H1 (cell line): ENCODE results near the gene FHIT. TPM values are rescaled to one million over a fixed set of nuclear protein-coding genes. Genes with fewer than 3 reads are reported as not detected.

Experiments
- CTCF ChIA-PET: fragments of 300-600 bp; sonication (Branson Sonifier 250); formaldehyde crosslinking; loops from one replicate; lab custom pipeline; 2021; ENCODE audit not compliant: partially characterized antibody; lab: Charles Lee
- POLR2A ChIA-PET: fragments of 300-600 bp; sonication (Branson Sonifier 250); formaldehyde crosslinking; loops from one replicate; lab custom pipeline; 2021; ENCODE audit warnings: inconsistent platforms; ENCODE audit not compliant: partially characterized antibody; lab: Charles Lee
- DNase-seq, 2 experiments: peaks; one replicate each; pipeline versions ENCODE4 v3.0.0 to v3.0.0-alpha.2; 2010 to 2022; ENCODE audit warnings: low spot score in 2 of 2, low read depth in 1 of 2, mixed read lengths in 1 of 2
- FAIRE-seq: peaks from 2 replicates; lab custom pipeline; 2011; peaks lifted over from hg19 to GRCh38; lab: Jason Lieb, UNC
- H2AFZ ChIP-seq: 2 replicates; pipeline ENCODE4 v1.8.1; 2012; ENCODE audit warnings: low read length, inconsistent platforms
- H2AK5ac ChIP-seq: 2 replicates; pipeline ENCODE4 v1.6.1; 2013; ENCODE audit warnings: low read depth, low read length
- H2BK120ac ChIP-seq: replicated peaks from 2 replicates; pipeline ENCODE3; 2013; ENCODE audit warnings: low read depth, low read length, inconsistent platforms
- H2BK12ac ChIP-seq: 2 replicates; pipeline ENCODE4 v1.6.1; 2013; ENCODE audit warnings: low read depth, low read length
- H2BK15ac ChIP-seq: 2 replicates; pipeline ENCODE4 v1.6.1; 2013; ENCODE audit warnings: low read length
- H2BK20ac ChIP-seq: 2 replicates; pipeline ENCODE4 v1.6.1; 2013; ENCODE audit warnings: low read length
- H2BK5ac ChIP-seq: 2 replicates; pipeline ENCODE4 v1.6.1; 2013; ENCODE audit warnings: low read depth, low read length
- H3K14ac ChIP-seq: 2 replicates; pipeline ENCODE4 v1.6.1; 2013; ENCODE audit warnings: inconsistent platforms; ENCODE audit not compliant: insufficient read length
- H3K18ac ChIP-seq: 2 replicates; pipeline ENCODE4 v1.6.1; 2013; ENCODE audit warnings: low read length; ENCODE audit errors: extremely low read depth
- H3K23ac ChIP-seq: 2 replicates; pipeline ENCODE4 v1.6.1; 2013; ENCODE audit warnings: inconsistent platforms; ENCODE audit not compliant: insufficient read length
- H3K23me2 ChIP-seq: 2 replicates; pipeline ENCODE4 v1.6.1; 2013; ENCODE audit warnings: low read depth, low read length
- H3K27ac ChIP-seq: 2 replicates; pipeline ENCODE4 v1.6.1; 2011; ENCODE audit warnings: low read depth, low read length, inconsistent platforms
- H3K27me3 ChIP-seq, 4 experiments: replicated peaks in 1 of 4; 1 replicate in 1 of 4; 2 replicates in 3 of 4; pipeline versions ENCODE4 v1.6.1 to v1.8.1; 2011 to 2013; ENCODE audit warnings: low read length in 3 of 4, mild to moderate bottlenecking in 3 of 4, inconsistent platforms in 2 of 4, mixed read lengths in 2 of 4, moderate library complexity in 1 of 4; ENCODE audit not compliant: control insufficient read depth in 3 of 4, insufficient read depth in 3 of 4; ENCODE audit errors: extremely low read depth in 1 of 4
- H3K36me3 ChIP-seq, 4 experiments: 2 replicates each; pipeline versions ENCODE4 v1.6.1 to v1.8.1; 2011 to 2013; ENCODE audit warnings: mild to moderate bottlenecking in 4 of 4, low read length in 3 of 4, moderate library complexity in 2 of 4, control low read depth in 1 of 4, inconsistent platforms in 1 of 4; ENCODE audit not compliant: insufficient read depth in 4 of 4, control insufficient read depth in 2 of 4
- H3K4ac ChIP-seq: replicated peaks from 2 replicates; pipeline ENCODE3; 2013; ENCODE audit warnings: low read length, low read depth, mixed read lengths, inconsistent platforms; ENCODE audit not compliant: insufficient read length
- H3K4me1 ChIP-seq, 4 experiments: replicated peaks in 1 of 4; 1 replicate in 1 of 4; 2 replicates in 3 of 4; pipeline versions ENCODE4 v1.6.1 to v1.8.1; 2011 to 2013; ENCODE audit warnings: low read length in 3 of 4, inconsistent platforms in 2 of 4, mixed read lengths in 1 of 4; ENCODE audit not compliant: insufficient read depth in 4 of 4, control insufficient read depth in 3 of 4
- H3K4me2 ChIP-seq, 2 experiments: 2 replicates each; pipeline versions ENCODE4 v1.6.1 to v1.8.1; 2011 to 2013; ENCODE audit warnings: low read depth in 2 of 2, low read length in 2 of 2, control low read depth in 1 of 2, inconsistent platforms in 1 of 2, mild to moderate bottlenecking in 1 of 2; ENCODE audit not compliant: insufficient read depth in 1 of 2
- H3K4me3 ChIP-seq, 4 experiments: fragments of 200-600, 300-600 bp in 1 of 4; sonication (generic), shearing (Covaris generic), sonication (Bioruptor Twin) in 1 of 4; 2 replicates each; pipeline versions ENCODE4 v1.5.1 to v1.8.1; 2011 to 2016; ENCODE audit warnings: low read length in 4 of 4, low read depth in 3 of 4, control low read depth in 2 of 4, inconsistent platforms in 2 of 4, mild to moderate bottlenecking in 2 of 4, mixed read lengths in 1 of 4, moderate library complexity in 1 of 4; ENCODE audit not compliant: insufficient read depth in 2 of 4; ENCODE audit errors: extremely low read depth in 1 of 4
- H3K56ac ChIP-seq: replicated peaks from 2 replicates; pipeline ENCODE3; 2013; ENCODE audit warnings: low read depth, mild to moderate bottlenecking, mixed read lengths, low read length, inconsistent platforms; ENCODE audit not compliant: insufficient read length
- H3K79me1 ChIP-seq: 2 replicates; pipeline ENCODE4 v1.6.1; 2013; ENCODE audit warnings: low read depth, low read length, control low read depth
- H3K79me2 ChIP-seq, 2 experiments: 2 replicates each; pipeline versions ENCODE4 v1.6.1 to v1.8.1; 2012 to 2013; ENCODE audit warnings: low read length in 2 of 2, mild to moderate bottlenecking in 2 of 2, inconsistent platforms in 1 of 2; ENCODE audit not compliant: insufficient read depth in 2 of 2, control insufficient read depth in 1 of 2
- H3K9ac ChIP-seq, 4 experiments: replicated peaks in 1 of 4; 1 replicate in 1 of 4; 2 replicates in 3 of 4; pipeline versions ENCODE4 v1.6.1 to v1.8.1; 2011 to 2013; ENCODE audit warnings: low read depth in 3 of 4, low read length in 3 of 4, control low read depth in 2 of 4, mild to moderate bottlenecking in 2 of 4, moderate library complexity in 2 of 4, inconsistent platforms in 1 of 4; ENCODE audit errors: extremely low read depth in 1 of 4
- H3K9me3 ChIP-seq, 2 experiments: 2 replicates each; pipeline versions ENCODE4 v1.6.1 to v1.8.1; 2012 to 2013; ENCODE audit warnings: mild to moderate bottlenecking in 2 of 2, moderate library complexity in 2 of 2, control low read depth in 1 of 2, inconsistent platforms in 1 of 2, low read depth in 1 of 2, low read length in 1 of 2, mixed read lengths in 1 of 2; ENCODE audit not compliant: insufficient read depth in 2 of 2
- H4K20me1 ChIP-seq, 2 experiments: replicated peaks in 1 of 2; 2 replicates each; pipeline versions ENCODE3 to v1.8.1; 2011 to 2013; ENCODE audit warnings: inconsistent platforms in 2 of 2, low read length in 2 of 2, mild to moderate bottlenecking in 1 of 2; ENCODE audit not compliant: insufficient read depth in 2 of 2, control insufficient read depth in 1 of 2
- H4K5ac ChIP-seq: 2 replicates; pipeline ENCODE4 v1.6.1; 2013; ENCODE audit warnings: low read length, low read depth, mixed read lengths, inconsistent platforms; ENCODE audit not compliant: insufficient read length
- H4K8ac ChIP-seq: 2 replicates; pipeline ENCODE4 v1.8.0; 2013; ENCODE audit warnings: mild to moderate bottlenecking, moderate library complexity, low read length, inconsistent platforms; ENCODE audit not compliant: insufficient read depth; ENCODE audit errors: extremely low read depth
- H4K91ac ChIP-seq: replicated peaks from 2 replicates; pipeline ENCODE3; 2013; ENCODE audit warnings: low read length, mixed read lengths, inconsistent platforms; ENCODE audit not compliant: insufficient read length
- BCL11A ChIP-seq, 2 experiments: IDR thresholded peaks; one replicate each; pipeline ENCODE4 v1.6.1; 2011; ENCODE audit warnings: low read depth in 2 of 2, low read length in 2 of 2, mild to moderate bottlenecking in 2 of 2
- HDAC6 ChIP-seq: IDR thresholded peaks from one replicate; pipeline ENCODE4 v1.7.1; 2012; ENCODE audit warnings: low read depth, mild to moderate bottlenecking, inconsistent platforms, low read length, moderate library complexity
- POU5F1 ChIP-seq: IDR thresholded peaks from 2 replicates; pipeline ENCODE4 v1.6.1; 2011; ENCODE audit warnings: low read depth, mild to moderate bottlenecking, low read length, moderate library complexity
- TAF7 ChIP-seq: optimal IDR thresholded peaks from 2 replicates; pipeline ENCODE3; 2011; ENCODE audit warnings: low read depth, mild to moderate bottlenecking, inconsistent platforms, low read length, moderate library complexity, borderline replicate concordance
- ZNF274 ChIP-seq: IDR thresholded peaks from 2 replicates; pipeline ENCODE4 v1.7.0; 2012; ENCODE audit warnings: low read length, borderline replicate concordance; ENCODE audit errors: extremely low read depth
- WGBS, 2 experiments: shearing (Covaris generic) in 1 of 2; methylation state at CpG; one replicate each; pipeline versions ENCODE4 v1.1.6 to v1.1.7; 2013 to 2015; ENCODE audit warnings: low lambda C conversion rate in 2 of 2, mixed read lengths in 2 of 2, inconsistent platforms in 1 of 2, low coverage in 1 of 2, missing lambda C conversion rate in 1 of 2; ENCODE audit not compliant: insufficient replicate concordance in 2 of 2, insufficient coverage in 1 of 2, insufficient read length in 1 of 2; ENCODE audit errors: extremely low coverage in 1 of 2, missing lambda C conversion rate in 1 of 2; 5-methylcytosine and 5-hydroxymethylcytosine counted together
- polyA plus RNA-seq, 7 experiments: library from polyadenylated mRNA; depleted of rRNA in 3 of 7; stranded (reverse) in 5 of 7; unstranded in 2 of 7; fragments of >200 nt in 5 of 7; fragments of 200-250 nt in 2 of 7; gene quantifications; 1 replicate in 5 of 7; 2 replicates in 1 of 7; 4 replicates in 1 of 7; pipeline versions ENCODE4 v1.2.1 to v1.2.3, GENCODE V29; 2011 to 2013; ENCODE audit warnings: missing spikeins in 2 of 7, mixed read lengths in 2 of 7
- total RNA-seq: library from RNA; stranded (reverse); fragmentation: NEBNext Ultra II Directional; extraction: Animal tissue kit (Norgen Biotek cat#: 25700); gene quantifications from 2 replicates; pipeline ENCODE4 v1.2.1, GENCODE V29; 2021

The FHIT gene
- total and polyA plus RNA-seq, 2 of the 8 experiments (the other 6 are each of a cell fraction or from before 2014, with no cell fraction given) = 1.2 to 3.2 TPM

DNA sequence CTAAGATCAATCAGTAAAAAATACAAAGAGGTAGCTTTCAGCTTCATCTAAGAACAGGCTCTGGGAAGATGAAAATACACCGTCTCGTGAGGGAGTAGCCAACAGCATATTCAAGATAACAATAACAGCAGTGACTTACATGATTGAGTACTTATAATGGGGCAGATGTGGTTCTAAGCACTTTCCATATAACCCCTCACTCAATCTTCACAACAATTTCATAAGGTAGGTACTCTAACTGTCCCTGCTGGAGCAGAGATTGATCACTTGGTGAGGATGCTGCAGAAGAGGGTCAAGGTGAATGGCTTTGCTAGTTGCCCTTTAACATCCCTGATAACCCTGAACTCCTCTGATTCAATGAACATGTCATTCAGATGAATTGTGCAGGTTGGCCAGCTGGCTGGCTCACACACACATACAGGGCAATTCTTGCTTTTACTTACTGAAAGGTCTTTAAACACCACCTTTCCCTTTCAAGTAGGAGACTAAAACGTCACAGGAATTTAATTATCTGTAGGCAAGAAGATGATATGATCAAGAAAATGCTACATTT is 1217.3 kb downstream of the FHIT start:
- Histone ChIP-seq H4K20me1 (no peaks in the 10 kb centered on the region), H3K27me3 (no peaks in the 10 kb centered on the region), H3K27ac (no peak overlapping the region), H2AFZ (no peak overlapping the region), H3K9ac (no peak overlapping the region), H3K4me1 (no peaks in the 10 kb centered on the region), H2BK20ac (no peak overlapping the region), H4K5ac (no peak overlapping the region), H3K79me1 (no peaks in the 10 kb centered on the region), H4K8ac (no peak overlapping the region), H3K36me3 (no peaks in the 10 kb centered on the region), H3K4ac (no peak overlapping the region), H2AK5ac (no peak overlapping the region), H3K9me3 (no peaks in the 10 kb centered on the region), H2BK12ac (no peak overlapping the region), H3K18ac (no peak overlapping the region), H2BK15ac (no peak overlapping the region), H3K23me2 (no peaks in the 10 kb centered on the region), H3K4me3 (no peak overlapping the region), H3K79me2 (no peaks in the 10 kb centered on the region), H3K4me2 (no peak overlapping the region), H3K56ac (no peak overlapping the region), H3K14ac (no peak overlapping the region), H2BK5ac (no peak overlapping the region), H4K91ac (no peak overlapping the region), H2BK120ac (no peak overlapping the region), H3K23ac (no peak overlapping the region)
- TF ChIP-seq ZNF274 = no peak
- TF ChIP-seq BCL11A (IDR thresholded peaks at IDR 0.05; ENCODE audit: low read depth in 2 of 2, low read length in 2 of 2) = no peak
- TF ChIP-seq TAF7 = no peak
- TF ChIP-seq HDAC6 = no peak
- TF ChIP-seq POU5F1 = no peak
- CTCF ChIA-PET = no interaction called here
- 89% methylated on average over 3 of the region's 3 CpGs; no CpG with 5 or more reads in 1 of the 2 experiments for WGBS, 2 experiments
- POLR2A ChIA-PET = no interaction called here
- FAIRE-seq (no peak), DNase-seq (no peak)
